Karpas-422 (cell line): ENCODE measurements around the gene PRSS12. TPM values are rescaled to one million over a fixed set of nuclear protein-coding genes. Genes with fewer than 3 reads are reported as not detected.

Experiments
- small RNA-seq: library from RNA; depleted of rRNA; stranded (forward); fragments of <200 nt; gene quantifications from one replicate; pipeline ENCODE3, GENCODE V24; 2014
- total RNA-seq: library from RNA; depleted of rRNA; stranded (reverse); fragments of >200 nt; shearing (Covaris generic); gene quantifications from 2 replicates; pipeline ENCODE4 v1.2.3, GENCODE V29; 2014; ENCODE audit warnings: low replicate concordance

Gene PRSS12
- total RNA-seq, 1 experiment from 2014 or later, result not detected

Small RNAs within 50 kb of the gene (small RNA-seq; reads per million reads assigned to genes)
- not detected for gene SNORA24
